ENCODE results near the gene ACADL.
"Not testable (repeated sequence)": the region's sequence is repeated elsewhere in the genome, so short reads cannot be mapped to it uniquely, and the experiment has no call there.

ACADL gene

DNA sequence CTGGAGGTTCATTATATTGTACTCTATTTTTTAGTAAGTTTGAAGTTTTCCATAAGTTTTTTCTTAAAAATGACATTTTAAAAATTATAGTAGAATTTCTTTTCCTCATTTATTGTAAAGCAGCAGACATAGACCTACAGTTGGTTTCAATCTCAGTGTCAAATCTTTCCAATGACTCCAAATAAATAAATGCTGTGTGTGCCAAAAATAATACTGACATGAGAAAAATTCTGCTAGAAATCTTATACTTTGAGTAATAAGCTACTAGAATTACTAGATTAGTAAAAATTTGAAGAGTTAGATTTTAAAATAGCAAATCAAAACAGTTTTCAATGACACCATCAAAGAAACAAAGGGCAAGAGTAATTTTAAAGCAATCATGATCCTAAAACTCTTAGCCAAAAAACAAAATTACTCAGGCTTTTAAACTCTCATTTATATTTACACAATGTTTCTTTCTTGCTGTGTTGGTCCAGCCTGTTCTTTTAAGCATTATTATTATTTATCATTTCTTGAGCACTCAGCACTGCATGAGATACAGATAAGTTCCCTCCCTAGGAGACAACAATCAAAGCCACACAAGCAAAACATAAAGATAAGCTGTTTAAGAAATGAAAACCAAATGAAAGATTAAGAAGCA is 45.8 kb downstream of the ACADL start:
- TF ChIP-seq, protein P1, sequence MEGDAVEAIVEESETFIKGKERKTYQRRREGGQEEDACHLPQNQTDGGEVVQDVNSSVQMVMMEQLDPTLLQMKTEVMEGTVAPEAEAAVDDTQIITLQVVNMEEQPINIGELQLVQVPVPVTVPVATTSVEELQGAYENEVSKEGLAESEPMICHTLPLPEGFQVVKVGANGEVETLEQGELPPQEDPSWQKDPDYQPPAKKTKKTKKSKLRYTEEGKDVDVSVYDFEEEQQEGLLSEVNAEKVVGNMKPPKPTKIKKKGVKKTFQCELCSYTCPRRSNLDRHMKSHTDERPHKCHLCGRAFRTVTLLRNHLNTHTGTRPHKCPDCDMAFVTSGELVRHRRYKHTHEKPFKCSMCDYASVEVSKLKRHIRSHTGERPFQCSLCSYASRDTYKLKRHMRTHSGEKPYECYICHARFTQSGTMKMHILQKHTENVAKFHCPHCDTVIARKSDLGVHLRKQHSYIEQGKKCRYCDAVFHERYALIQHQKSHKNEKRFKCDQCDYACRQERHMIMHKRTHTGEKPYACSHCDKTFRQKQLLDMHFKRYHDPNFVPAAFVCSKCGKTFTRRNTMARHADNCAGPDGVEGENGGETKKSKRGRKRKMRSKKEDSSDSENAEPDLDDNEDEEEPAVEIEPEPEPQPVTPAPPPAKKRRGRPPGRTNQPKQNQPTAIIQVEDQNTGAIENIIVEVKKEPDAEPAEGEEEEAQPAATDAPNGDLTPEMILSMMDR (IDR thresholded peaks at IDR 0.05; ENCODE audit: low read depth, low read length, missing control alignments), result no peak
- H3K4me3 ChIP-seq (ENCODE audit: low read depth, low read length), result no peak overlapping the region
- no peak for DNase-seq (ENCODE audit: low read depth)

DNA sequence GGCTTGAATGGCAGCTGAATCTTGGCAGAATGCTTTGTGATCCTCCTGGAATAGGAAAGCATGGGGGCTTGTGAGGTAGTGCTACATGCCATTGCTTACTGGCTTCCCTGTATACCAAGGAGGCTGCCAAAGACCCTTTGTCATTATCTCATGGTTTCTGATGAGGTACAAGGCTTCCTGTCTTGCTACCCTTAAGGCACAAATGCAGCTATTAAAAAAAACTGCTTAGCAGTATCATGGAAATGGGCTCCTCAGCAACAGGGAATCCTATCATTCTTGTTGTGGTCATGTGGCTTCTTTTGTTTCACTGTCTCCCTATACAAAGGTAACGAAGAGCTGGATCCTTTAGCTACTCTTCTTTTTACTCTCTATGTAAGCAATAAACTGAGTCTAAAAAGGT is 47.5 kb downstream of the ACADL start:
- no peak overlapping the region for H3K4me3 ChIP-seq (ENCODE audit: low read depth, low read length)
- TF ChIP-seq, protein P1 (IDR thresholded peaks at IDR 0.05; ENCODE audit: low read depth, low read length, missing control alignments), result no peak
- DNase-seq (ENCODE audit: low read depth), result no peak

DNA sequence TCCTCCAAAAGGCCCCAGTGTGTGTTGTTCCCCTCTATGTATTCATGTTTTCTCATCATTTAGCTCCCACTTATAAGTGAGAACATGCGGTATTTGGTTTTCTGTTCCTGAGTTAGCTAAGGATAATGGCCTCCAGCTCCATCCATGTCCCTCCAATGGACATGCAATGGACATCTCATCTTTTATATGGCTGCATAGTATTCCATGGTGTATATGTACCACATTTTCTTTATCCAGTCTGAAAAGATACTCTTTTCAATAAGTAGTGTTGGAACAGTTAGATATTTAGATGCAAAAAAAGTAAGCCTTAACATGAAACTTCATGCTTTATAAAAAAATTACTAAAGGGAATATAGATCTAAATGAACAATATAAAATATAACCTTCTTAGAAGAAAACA is 48.1 kb downstream of the ACADL start:
- not testable (repeated sequence) for DNase-seq (ENCODE audit: low read depth); H3K4me3 ChIP-seq (ENCODE audit: low read depth, low read length)

DNA sequence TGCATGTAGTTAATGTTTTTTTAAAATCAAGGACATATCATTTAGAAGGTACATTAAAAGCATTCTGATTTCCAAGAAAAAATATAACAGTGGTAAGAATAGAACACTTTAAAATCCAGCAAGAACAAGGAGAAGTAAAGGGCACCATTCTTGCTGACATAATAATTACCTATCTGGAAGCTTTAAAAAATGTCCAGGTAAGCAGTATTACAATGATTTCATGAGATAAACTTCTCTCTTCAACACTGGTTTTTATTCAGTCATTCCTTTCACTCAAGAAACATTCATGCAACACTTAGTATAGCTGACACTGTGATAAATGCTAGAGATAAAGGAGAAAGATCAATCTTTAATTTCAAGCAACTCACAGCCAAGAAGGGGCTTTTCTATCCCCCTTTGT is 51.2 kb downstream of the ACADL start:
- DNase-seq (ENCODE audit: low read depth), result no peak
- H3K4me3 ChIP-seq (ENCODE audit: low read depth, low read length), result no peak overlapping the region
- TF ChIP-seq, protein P1 (IDR thresholded peaks at IDR 0.05; ENCODE audit: low read depth, low read length, missing control alignments), result no peak

DNA sequence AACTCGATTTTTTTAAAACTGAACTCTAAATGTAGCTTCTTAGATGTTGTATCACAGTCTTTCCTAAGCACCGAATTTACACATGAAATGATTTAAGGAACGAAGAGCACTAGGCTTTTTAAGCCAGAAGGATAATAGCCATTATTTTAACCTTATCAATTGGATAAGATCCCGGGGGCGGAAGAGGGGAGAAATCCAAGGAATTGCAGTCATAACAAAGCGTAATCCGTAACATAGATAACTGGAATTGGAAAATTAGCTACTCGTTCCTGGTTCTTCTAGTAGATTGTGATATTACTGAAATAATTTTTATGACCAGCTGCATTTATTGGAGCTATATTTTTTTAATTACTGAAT is 53.0 kb downstream of the ACADL start:
- TF ChIP-seq, protein P1 (IDR thresholded peaks at IDR 0.05; ENCODE audit: low read depth, low read length, missing control alignments), result no peak
- no peak for DNase-seq (ENCODE audit: low read depth)

DNA sequence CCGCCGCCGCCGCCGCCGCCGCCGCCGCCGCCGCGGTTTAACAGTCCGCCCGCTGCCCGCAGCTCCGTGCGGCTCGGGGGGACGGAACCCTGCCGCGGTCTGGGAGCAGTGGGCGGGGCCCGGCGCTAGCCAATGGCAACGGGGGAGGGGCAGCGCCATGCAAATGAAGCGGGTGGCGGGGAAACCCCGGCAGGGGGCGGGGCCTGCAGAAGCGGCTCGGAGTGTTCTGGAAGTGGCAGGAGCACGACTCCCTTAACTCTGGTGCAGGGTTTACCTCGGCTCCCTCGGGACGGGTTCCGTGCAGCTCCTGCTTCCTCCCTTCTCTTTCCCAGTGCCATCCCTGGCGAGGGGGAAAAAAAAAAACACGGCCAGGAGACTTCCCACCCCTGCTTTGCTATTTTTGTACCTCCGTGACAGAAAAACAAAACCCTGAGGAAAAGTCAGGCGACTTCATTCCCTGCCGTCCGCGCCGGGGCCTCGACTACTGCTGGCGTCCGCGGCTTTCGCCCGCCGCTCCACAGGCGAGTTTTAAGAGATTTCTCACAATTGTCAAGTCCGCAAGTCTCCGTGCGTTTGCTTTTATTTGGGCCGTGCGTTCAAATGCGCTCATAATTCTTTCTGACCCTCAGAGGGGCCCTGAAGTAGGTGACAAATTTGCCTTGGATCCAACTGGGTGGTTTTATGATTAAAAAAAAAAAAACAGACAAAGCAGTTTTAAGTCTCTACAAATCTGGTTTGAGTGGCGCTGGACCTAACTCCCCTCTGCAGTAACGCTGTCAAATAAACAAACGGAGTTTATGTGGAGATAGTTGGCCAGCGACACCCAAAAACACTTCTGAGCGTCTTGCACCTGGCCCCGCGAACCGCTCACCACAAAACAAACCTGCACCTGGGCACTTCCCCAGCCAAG is 53.7 kb downstream of the ACADL start, which contains the start of gene KANSL1L:
Gene KANSL1L (minus strand): TSS at position 101 of the 910 bp plus-strand sequence. CDS start 16,827 bp downstream, outside the sequence.
- peak; percentile 73 for DNase-seq (ENCODE audit: low read depth)
- TF ChIP-seq, protein P1 (IDR thresholded peaks at IDR 0.05; ENCODE audit: low read depth, low read length, missing control alignments), result no peak

More for the DNA sequence above, 53.0 kb downstream of the ACADL start:
- H3K4me3 ChIP-seq (ENCODE audit: low read depth, low read length), result no peak overlapping the region

DNA sequence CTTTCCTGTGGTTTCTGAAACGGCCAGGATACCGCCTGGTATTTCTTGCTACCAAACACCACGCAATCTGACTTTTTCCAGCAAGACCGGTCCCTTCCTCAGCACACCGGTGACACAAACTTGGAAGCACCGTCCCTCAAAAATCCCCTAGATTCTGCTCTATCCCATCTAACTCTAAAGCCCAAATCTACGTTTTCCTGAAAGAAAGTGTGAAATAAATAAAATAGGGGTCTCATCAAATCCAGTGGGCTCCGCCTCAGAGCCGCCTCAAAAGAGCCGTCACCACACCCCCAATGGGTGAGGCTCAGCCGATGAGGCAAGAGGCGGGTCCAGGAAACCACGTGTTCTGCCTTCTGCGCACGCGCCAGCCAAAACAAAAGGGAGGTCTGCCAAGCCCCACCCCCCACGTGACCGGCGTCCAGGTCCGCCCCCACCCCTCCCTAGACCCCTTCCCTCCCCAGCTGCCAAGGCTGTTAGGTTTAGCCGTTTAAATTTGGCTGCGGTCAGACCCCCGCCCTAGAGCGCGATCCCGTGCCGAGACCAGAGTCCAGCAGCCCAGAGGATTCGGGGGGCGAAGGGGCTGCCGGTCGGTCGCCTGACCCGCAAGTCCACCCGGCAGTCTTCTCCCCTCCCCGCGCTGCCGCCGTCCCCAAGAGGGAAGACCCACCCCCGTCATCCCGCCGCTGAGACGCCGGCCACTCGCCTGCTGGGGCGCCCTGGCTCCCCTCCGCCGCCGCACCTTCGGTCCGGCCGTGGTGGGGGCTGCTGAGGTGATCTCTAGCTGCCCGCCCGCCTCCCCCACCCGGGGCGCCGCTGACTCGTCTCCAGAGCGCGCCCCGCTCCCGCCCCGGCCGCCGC is 54.6 kb downstream of the ACADL start:
- TF ChIP-seq, protein P1 (IDR thresholded peaks at IDR 0.05; ENCODE audit: low read depth, low read length, missing control alignments), result no peak
- peak overlapping the region; percentile 85 for H3K4me3 ChIP-seq (ENCODE audit: low read depth, low read length)
- peak; percentile 82 for DNase-seq (ENCODE audit: low read depth)

More for the DNA sequence above, 53.7 kb downstream of the ACADL start, which contains the start of gene KANSL1L:
- peak within 1 kb of the TSS; percentile 85 for H3K4me3 ChIP-seq (ENCODE audit: low read depth, low read length)

Data from GM12864 (cell line).